HG03135 (cell line): Measurements from ENCODE around the gene ARHGAP26.
A peak's percentile ranks its signal among the peaks of the same experiment; 100 is the strongest.

Experiments used
- ATAC-seq: cut with Tn5 transposase; IDR thresholded peaks from one replicate; pipeline ENCODE4 v1.9.1; 2021; ENCODE audit warnings: mild to moderate bottlenecking, moderate library complexity; ENCODE audit not compliant: unreplicated experiment

The ARHGAP26 gene

DNA sequence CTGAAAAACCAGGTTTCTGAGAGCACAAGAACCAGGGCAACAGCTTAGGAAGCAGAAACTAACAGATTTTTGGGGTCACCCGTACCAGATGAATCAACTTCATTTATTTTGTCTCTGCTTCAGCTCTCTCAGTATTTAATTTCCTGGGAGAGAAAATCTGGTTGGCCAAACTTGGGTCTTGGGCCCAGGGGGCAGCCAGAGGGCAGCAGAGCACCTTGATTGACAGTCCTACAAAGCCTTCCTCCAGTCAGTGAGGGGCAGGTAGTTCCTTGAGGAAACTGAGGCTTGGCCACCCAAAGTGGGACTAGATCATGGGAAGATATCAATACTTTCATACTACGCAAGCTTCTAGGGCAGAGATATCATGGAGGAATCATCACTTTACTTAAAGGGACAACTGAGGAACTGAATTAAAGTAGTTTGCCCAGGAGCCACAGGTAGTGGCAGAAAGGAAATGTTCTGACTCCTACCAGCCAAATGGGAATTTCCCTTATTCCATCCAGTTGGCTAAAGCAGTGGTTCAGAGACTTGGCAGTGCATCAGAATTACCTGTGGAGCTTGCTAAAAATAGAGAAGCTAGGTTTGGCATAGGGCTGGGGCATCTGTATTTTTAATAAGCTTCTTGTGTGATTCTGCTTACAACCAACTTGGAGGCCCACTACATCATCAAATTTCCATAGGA, 21.5 kb upstream of the ARHGAP26 start:
- ATAC-seq: no peak

DNA sequence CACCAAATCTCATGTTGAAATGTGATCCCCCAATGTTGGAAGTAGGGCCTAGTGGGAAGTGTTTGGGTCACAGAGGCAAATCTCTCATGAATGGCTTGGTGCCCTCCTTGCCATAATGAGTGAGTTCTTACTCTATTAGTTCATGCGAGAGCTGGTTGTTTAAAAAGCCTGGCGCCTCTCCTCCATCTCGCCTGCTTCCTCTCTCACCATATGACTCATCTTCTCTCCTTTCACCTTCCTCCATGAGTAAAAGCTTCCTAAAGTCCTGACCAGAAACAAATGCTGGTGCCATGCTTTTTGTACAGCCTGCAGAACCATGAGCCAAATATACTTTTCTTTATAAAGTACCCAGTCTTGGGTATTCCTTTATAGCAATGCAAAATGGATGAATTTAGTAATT, 20.9 kb upstream of the ARHGAP26 start:
- ATAC-seq: no peak

DNA sequence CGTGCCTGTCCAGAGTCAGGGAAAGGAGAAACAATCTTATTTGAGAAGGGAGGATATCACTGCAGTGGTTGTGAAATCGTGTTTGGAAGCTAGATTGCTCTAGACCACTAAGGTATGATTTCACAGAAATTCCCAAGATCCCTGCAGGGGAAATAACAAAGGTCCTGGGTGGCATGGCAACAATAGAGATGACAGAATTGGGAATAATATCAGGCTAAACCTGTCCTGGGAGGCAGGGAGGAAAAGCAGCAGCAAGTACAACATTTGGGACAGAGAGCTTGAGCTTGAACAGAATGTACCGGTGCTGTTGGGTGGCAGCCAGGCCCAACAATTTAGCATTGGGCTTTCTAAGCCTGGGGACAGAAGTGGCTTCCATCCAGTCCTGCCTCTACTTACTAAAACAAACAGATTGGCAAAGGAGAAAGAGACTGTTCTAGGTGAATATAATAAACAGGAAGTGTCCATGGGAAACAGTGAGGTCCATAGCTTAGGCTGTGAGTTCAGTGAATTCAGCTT, 17.0 kb upstream of the ARHGAP26 start:
- no peak for ATAC-seq

DNA sequence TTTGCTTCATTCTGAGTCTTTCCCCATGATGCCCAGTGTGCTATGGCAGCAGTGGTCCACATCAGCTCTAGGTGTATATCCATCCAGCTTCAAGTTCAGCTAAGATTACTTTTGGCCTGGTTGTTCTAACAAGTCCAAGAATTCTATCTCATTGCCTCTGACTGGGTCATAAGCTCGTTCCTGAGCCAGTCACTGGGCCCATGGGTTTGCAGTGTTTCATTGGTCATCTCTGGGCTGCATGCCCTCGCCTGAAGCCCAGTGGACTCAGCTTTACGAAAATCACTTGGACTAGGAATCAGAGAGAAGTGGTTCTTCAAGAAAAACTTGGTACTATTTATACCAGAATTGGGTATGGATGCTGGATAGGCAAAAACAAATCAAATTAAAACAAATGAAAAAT, 16.1 kb upstream of the ARHGAP26 start:
- ATAC-seq: no peak

DNA sequence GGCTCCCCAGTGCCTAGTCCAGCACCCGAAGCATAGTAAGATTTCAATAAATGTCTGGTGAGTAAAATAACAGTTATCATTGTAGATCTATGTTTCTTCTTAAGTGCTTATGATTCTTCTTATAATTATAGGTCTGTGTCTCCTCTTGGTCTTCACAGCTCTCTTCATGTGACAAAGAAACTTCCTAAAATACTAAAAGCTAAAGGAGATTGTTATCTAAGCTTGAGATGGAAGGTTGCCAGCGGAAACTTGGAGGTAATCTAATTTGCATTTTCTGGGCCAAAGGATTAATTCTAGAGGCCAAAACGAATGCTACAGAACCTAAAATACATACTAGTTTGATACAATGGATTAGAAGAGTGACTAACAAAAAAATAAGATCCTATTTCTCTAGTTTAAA, 13.6 kb upstream of the ARHGAP26 start:
- no peak for ATAC-seq

DNA sequence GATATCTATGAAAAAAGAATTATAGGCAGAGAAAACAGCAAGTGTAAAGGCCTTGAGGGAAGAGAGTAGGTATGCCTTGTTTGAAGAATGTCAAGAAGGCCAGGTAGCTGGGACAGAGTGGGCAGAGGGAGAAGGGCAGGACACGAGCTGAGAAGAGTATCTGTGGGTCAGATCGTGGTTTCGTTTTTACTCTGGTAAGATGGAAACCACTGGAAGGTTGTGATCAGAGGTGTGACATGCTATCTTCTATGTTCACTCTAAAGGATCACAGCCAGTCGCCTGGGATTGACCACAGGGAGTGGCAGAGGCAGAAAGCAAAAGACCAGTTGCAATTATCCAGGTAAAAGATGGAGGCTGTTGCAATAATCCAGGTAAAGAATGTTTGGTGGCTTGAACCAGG, 12.6 kb upstream of the ARHGAP26 start:
- no peak for ATAC-seq

DNA sequence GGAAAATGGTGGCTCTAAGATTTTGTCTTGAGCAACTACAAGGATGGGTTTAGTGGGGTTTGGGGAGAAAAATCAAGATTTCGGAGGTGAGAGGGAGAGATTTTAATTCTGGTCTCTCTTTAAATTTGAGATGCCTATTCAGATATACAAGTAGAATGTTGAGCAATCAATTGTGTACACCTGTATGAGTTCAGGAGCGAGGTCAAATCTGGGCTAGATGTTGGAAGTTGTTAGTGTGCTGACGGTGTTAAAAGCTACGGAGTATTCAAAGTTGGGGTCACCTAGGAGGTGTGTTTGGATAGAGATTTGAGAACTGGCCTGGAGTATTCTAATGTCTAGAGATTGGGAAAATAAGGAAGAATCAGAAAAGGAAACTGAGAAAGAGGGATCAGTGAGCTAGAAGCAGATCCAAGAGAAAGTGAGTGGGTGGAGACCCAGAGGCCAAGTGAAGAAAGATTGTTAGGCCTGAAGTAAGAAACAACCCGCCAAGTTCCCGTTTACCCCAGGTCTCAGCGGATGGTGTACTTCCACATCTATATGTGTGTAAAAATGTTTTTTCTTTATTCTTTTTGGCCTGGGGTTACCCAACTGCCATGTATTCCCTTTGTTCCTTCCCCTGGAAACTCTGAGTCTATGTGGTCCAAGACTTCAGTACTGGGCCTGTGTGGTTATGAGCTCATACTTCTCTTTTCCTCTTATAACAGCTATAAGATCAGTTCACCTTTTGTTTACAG, 11.9 kb upstream of the ARHGAP26 start:
- no peak for ATAC-seq

DNA sequence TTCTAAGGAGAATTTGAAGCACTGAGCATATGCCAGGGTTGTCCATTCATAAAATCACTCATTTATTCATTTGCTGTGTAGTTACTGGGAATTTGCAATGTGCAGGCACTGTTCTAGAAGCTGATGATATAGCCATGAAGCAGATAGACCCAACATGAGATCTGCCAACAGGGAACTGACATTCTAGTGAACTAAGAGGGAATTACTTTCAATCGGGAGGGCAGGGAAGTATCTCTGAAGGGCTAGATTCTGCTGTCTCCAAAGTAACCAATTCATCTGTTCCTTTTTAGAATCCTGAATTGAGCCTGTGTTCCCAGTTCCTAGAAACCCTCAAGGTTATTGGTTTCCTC, 11.4 kb upstream of the ARHGAP26 start:
- ATAC-seq: no peak

DNA sequence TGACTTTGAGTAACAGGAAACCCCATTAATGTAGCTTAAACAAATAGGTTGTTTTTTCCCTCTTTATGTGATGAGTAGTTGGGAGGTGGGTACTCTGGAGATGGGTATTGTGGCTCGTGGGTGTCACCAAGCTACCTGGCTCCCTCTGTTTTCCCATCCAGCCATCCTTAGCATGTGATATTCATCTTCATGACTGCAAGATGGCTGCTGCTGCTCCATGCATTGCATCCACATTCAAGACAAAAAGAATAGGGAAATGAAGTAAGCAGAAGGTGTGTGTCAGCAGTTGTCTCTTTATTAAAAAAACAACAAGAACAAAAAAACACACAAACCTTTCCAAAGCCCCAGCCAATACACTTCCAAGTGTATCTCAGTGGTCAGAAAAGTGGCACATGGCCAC, 6.5 kb upstream of the ARHGAP26 start:
- no peak for ATAC-seq

DNA sequence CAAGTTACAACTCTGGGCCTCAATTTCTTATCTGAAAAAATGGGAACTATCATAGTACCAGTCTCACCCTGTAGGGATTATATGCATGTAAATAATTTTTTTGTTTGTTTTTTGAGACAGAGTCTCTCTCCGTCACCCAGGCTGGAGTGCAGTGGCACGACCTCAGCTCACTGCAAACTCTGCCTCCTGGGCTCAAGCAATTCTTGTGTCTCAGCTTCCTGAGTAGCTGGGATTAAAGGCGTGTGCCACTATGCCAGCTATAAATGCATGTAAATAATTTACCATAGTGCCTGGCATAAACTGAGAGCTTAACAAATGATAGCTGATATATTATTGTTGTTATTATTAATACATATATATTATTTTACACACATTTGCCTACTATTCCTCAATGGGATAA, 3.0 kb upstream of the ARHGAP26 start:
- ATAC-seq: no peak

DNA sequence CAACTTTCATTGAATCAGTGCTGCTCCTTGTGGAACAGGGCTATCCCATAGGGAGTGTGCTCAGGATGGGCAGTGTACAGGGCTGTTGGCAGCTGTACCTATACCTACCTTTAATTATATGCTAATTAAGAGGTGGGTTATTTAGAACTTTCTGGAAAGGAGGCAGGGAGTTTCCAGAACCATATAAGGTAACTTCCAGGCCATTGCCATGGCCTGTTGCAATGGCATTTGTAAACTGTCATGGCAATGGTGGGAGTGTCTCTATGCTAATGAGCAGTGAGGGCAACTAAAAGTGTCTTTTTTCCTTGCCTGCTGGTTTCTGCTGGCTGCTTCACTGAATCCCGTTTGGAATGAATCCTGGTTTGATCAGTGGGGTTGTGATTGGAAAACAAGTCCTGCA, 2.3 kb upstream of the ARHGAP26 start:
- no peak for ATAC-seq

DNA sequence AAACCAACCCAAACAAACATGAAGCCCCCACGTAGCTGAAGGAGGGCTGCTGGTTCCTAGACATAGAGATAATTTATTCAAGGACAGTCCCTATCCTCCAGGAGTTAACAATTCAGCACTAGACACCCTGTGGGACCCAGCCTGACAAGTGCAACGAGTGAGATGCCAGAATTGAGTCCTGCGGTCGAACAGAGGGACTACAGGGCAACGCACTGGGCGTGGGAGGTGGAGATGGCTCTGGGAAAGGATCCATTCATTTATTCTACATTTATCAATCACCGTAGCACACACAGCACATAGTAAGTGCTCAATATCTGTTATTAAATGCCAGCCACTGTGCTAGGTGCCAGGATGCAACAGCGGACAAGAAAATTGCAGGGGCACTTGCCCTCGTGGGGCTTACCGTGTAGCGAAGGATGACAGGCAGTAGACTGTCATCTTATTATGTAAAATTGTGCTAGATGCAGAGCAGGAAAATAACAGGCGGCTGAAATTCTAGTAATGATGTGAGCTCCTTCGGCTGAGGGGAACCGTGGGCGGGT, 855 bp upstream of the ARHGAP26 start:
- ATAC-seq: no peak

DNA sequence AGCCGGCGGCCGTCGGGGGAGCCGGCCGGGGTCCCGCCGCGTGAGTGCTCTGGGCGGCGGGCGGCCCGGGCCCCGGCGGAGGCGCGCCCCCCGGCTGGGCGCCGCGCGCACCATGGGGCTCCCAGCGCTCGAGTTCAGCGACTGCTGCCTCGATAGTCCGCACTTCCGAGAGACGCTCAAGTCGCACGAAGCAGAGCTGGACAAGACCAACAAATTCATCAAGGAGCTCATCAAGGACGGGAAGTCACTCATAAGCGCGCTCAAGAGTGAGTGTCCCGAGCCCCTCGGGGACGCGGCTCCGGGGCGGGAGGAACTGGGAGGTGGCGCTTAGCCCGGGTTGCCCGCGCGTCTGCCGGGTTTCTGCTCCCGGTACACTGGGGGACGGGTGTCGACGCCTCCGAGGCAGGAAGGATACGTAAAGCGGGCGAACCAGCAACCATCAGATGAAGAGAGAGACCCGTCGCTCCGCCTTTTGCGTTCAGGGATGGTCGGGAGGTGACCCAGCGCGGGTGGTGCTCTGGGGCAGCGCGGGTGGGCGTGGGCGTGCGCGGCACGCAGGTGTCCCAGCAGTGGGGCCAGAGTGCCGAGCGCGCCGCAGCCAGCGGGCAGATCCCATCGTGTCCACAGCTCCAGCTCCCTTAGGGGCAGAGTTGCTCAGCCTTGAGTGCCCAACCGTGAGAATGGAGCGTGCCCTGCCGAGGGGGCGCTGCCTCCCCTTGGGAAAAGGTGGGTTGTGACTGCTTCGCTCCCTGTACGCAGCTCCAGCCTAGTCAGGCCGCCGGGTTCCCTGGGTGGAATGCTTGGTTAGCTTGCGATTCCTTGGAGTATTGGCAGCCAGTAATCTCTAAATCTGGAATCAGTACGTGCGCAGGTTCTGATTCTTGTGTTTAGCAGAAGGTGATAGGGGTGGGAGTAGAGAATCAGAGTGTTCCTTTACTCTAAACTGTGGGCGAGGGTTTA, 753 bp downstream of the ARHGAP26 start:
- ATAC-seq: peak; percentile 36

DNA sequence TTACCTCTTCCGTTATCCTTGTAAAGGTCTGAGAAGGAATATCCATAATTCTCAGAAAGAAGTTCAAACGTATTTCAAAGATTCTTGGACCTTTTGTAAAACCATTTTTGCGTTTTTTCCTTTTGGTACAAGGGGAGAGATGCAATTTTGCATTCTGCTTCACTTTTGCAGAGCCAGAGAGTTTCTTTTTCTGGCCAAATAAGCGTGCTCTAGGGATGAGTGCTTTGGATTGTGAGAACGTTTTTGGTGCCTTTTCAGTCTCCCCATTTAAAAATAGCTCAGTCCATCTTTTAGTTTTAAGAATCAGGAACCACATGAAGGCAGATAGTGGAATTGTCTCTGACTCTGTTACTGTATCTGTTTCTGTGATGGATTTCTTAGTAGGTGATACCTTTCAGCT, 1.5 kb downstream of the ARHGAP26 start:
- ATAC-seq: no peak

DNA sequence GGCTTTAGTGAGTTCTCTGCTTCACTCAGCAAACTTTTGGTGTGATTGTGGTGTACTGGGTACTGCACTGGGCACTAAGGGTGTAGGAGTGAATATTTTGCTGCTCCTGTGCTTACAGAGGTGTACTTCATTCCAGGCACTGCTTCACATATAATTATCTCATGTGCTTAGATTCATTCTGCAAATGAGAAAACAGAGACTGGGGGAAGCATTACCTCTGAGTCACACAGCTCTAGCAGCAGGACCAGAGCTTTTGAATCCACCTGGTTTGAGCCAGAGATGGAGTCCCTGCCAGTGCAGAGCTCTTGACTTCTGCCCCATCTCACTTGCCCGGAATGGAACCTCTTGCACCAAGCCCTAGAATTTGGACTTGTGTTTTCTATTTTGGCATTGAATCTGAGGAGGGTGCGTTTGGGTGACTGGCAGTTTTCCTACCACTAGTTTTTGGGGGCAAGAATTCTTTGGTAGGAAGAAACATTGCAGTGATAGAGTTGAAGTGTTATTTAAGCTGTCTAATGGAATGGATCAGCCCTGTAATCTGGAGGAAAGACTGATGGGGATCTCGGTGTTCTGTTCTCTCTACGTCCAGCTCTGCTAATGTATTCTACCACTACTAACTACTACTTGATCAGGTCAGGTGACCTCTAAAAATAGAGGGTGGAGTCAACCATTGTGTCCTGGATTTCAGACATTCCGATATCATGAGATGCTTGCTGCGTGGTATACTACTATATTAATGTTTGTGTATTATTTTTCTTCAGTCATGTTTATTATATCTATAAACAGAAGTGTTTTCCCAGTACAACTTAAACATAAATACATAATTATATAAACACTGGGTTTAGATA, 2.5 kb downstream of the ARHGAP26 start:
- ATAC-seq: no peak

DNA sequence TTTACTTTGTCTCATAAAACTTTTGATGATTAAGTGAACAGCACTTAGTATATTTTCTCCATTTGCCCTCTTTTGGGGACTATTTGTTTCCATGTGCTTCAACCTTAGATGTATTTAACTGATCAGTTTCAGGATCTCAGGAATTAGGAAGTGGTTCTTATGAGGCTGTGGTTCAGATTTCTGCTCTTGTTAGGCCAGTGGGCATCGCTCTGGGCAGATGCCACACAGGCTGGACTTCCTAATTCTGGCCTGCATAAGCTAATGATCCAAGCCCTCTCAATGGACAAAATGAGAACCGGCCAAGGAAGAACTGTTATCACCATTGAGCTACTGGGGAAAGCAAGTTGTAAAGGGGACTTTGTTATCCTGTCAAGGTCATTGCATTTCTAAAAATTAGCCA, 6.9 kb downstream of the ARHGAP26 start:
- ATAC-seq: no peak

DNA sequence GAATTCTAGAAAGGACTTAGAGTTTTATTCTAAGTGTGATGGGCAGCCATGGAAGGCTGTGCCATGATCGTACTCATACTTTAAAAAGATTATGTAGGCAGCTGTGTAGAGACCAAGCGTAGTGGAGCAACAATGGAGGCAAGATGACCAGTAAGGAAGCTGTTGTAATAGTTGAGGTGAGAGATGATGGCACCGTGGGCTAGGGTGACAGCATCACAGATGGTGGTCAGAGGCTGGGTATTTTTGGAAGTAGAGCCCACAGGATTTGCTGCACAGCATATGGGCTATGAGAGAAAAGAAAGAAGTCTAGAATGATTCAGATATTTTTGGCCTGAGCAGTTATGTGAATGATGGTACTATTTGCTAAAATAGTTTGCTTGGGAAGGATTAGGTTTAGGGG, 7.7 kb downstream of the ARHGAP26 start:
- ATAC-seq: no peak

DNA sequence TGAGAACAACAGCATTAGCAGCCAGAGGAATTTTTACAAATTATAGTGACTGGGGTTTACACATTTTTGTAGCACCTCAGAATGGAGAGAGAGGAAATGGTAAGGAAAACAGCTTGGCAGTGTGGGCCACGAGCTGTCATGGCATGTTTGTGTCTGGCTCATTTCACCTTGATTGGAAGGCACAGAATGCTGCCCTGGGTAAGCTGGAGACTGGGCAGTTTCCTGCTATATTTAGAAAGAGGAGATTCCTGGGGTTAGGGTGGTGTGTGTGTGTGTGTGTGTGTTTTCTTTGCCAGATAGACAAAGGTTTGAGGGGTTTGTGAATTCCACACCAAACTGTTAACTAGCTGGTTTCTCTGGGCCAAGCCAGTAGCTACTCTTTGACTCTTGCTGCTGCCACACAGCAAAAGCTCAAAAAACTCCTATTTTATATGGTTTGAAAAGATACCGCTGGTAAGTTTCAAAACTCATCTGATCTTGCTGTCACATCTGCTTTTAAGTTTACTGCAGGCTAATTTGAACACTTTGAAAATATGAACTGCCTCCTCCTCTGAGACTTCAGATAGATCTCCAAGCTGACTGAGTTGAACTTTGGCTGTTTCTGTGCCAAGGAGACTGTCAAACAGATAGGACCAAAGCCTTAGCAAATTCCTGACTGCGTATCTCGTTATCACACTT, 9.1 kb downstream of the ARHGAP26 start:
- no peak for ATAC-seq

DNA sequence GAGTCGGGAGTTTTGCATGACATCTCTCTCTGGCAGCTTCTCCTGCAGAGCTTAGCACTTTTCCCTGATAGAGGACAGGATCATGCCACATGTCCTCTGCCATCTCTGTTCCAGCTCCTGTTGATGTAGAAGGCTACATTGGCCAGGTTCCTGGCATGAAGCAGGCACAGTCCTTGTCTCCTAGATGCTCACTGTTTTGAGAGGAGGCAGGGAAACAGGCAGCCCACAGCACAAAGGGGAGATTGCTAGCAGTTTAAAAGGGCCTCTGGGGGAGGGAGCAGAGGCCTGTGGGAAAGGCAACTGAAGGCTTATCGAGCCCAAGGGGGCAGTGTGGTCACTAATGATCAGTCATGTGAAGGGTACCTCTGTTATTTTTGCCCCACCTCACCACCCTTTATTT, 10.7 kb downstream of the ARHGAP26 start:
- ATAC-seq: no peak
